ENCODE results near the gene IL18BP.

DNA sequence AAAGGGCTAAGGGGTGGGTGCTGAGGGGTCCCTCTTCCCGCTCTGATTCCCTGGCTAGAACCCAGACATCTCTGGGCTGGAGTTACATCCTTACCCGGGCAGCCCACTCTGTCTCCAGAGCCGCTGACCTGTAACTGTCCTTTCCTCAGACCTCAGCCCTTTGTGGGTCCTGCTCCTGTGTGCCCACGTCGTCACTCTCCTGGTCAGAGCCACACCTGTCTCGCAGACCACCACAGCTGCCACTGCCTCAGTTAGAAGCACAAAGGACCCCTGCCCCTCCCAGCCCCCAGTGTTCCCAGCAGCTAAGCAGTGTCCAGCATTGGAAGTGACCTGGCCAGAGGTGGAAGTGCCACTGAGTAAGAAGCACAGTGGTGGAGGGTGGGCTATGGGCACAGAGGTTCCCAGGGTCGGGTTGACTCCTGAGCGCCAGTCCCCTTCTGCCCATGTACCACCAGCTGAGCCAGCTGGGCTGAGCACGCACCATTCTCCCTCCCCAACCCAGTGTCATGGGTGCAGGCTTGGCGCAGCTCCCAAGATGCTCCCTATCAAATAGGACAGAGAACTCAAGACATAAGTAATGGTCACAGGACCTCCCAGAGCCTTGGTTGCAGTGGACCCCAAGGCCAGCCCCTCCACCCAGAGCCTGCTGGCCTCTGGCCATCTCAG, 1.6 kb downstream of the IL18BP start:
- TF ChIP-seq PHF21A (IDR thresholded peaks at IDR 0.05; ENCODE audit: borderline replicate concordance, low read depth), result no peak
- no peak for TF ChIP-seq POLR2A (conservative IDR thresholded peaks at IDR 0.05)
- TF ChIP-seq ATF3 (IDR thresholded peaks at IDR 0.05), result no peak
- no peak for TF ChIP-seq ATF3 (CRISPR knock-in tag; conservative IDR thresholded peaks at IDR 0.05)
- TF ChIP-seq LEF1 (IDR thresholded peaks at IDR 0.05), result no peak
- no peak for TF ChIP-seq GABPB2 (CRISPR knock-in tag; conservative IDR thresholded peaks at IDR 0.05)
- TF ChIP-seq ZBTB1 (CRISPR knock-in tag; IDR thresholded peaks at IDR 0.05; ENCODE audit: borderline replicate concordance, low read depth), result no peak
- TF ChIP-seq, protein P1, sequence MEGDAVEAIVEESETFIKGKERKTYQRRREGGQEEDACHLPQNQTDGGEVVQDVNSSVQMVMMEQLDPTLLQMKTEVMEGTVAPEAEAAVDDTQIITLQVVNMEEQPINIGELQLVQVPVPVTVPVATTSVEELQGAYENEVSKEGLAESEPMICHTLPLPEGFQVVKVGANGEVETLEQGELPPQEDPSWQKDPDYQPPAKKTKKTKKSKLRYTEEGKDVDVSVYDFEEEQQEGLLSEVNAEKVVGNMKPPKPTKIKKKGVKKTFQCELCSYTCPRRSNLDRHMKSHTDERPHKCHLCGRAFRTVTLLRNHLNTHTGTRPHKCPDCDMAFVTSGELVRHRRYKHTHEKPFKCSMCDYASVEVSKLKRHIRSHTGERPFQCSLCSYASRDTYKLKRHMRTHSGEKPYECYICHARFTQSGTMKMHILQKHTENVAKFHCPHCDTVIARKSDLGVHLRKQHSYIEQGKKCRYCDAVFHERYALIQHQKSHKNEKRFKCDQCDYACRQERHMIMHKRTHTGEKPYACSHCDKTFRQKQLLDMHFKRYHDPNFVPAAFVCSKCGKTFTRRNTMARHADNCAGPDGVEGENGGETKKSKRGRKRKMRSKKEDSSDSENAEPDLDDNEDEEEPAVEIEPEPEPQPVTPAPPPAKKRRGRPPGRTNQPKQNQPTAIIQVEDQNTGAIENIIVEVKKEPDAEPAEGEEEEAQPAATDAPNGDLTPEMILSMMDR (IDR thresholded peaks at IDR 0.05 in 2 of 3, conservative IDR thresholded peaks at IDR 0.05 in 1 of 3; ENCODE audit: insufficient read depth in 2 of 3, low read depth in 1 of 3, low read length in 3 of 3), result no peak
